PC-3 (cell line): ENCODE data around the gene MMP24OS.

Experiments used
- CTCF ChIP-seq: fragments of 300-600 bp; sonication (generic); conservative IDR thresholded peaks from 2 replicates; pipeline ENCODE4 v1.5.1; 2017; ENCODE audit warnings: antibody characterized with exemption, low read depth, mild to moderate bottlenecking, low read length
- EZH2 ChIP-seq: fragments of 300-600 bp; sonication (generic); IDR thresholded peaks from one replicate; pipeline ENCODE4 v1.6.1; 2017; ENCODE audit warnings: antibody characterized with exemption, mild to moderate bottlenecking, low read length; ENCODE audit not compliant: unreplicated experiment

- TF ChIP-seq CTCF = no peak
- no peak for TF ChIP-seq EZH2
These were observed 2.6 kb upstream of the MMP24OS start for GRCh38 chr20:35280523-35280922.
